Liver (tissue), 9 donors: ENCODE results near the gene UPK3A. TPM values are rescaled to one million over a fixed set of nuclear protein-coding genes. Genes with fewer than 3 reads are reported as not detected.

Experiments used
- DNase-seq: peaks from one replicate; pipeline ENCODE4 v3.0.0-alpha.2; 2017; ENCODE audit warnings: low spot score
- H3K27ac ChIP-seq, 2 donors: one replicate each; pipeline ENCODE4 v1.7.0; 2013; ENCODE audit warnings: inconsistent platforms in 2 of 2, low read length in 2 of 2, control low read depth in 1 of 2, low read depth in 1 of 2, mild to moderate bottlenecking in 1 of 2
- H3K27me3 ChIP-seq, 4 donors: one replicate each; pipeline versions ENCODE4 v1.6.1 to v1.7.0; 2013; ENCODE audit warnings: low read length in 3 of 4, inconsistent platforms in 1 of 4, mild to moderate bottlenecking in 1 of 4, moderate library complexity in 1 of 4; ENCODE audit not compliant: control insufficient read depth in 4 of 4, insufficient read depth in 4 of 4
- H3K36me3 ChIP-seq, 4 donors: one replicate each; pipeline versions ENCODE4 v1.6.1 to v1.7.0; 2013; ENCODE audit warnings: low read length in 3 of 4, mild to moderate bottlenecking in 3 of 4, low read depth in 1 of 4, moderate library complexity in 1 of 4; ENCODE audit not compliant: control insufficient read depth in 4 of 4, insufficient read depth in 3 of 4
- H3K4me1 ChIP-seq, 4 donors: one replicate each; pipeline versions ENCODE4 v1.6.1 to v1.7.0; 2013; ENCODE audit warnings: low read length in 3 of 4, mild to moderate bottlenecking in 3 of 4, moderate library complexity in 1 of 4; ENCODE audit not compliant: control insufficient read depth in 4 of 4, insufficient read depth in 4 of 4
- H3K4me3 ChIP-seq, 3 donors: one replicate each; pipeline versions ENCODE4 v1.6.1 to v1.7.0; 2013; ENCODE audit warnings: low read length in 3 of 3, control low read depth in 1 of 3, low read depth in 1 of 3, mild to moderate bottlenecking in 1 of 3
- H3K9ac ChIP-seq, 2 donors: one replicate each; pipeline ENCODE4 v1.7.0; 2013; ENCODE audit warnings: low read length in 2 of 2, mild to moderate bottlenecking in 2 of 2, moderate library complexity in 2 of 2, control low read depth in 1 of 2, low read depth in 1 of 2
- H3K9me3 ChIP-seq, 4 donors: one replicate each; pipeline versions ENCODE4 v1.6.1 to v1.7.0; 2013; ENCODE audit warnings: low read length in 3 of 4; ENCODE audit not compliant: control insufficient read depth in 4 of 4
- FOXA2 ChIP-seq: IDR thresholded peaks from 2 replicates; pipeline ENCODE4 v1.6.1; 2016; ENCODE audit warnings: antibody characterized with exemption
- GABPA ChIP-seq, 2 donors: IDR thresholded peaks in 1 of 2; conservative IDR thresholded peaks in 1 of 2; 2 replicates each; pipeline ENCODE4 v1.6.1; 2016; ENCODE audit warnings: antibody characterized with exemption in 2 of 2, mild to moderate bottlenecking in 1 of 2, moderate library complexity in 1 of 2
- HNF4A ChIP-seq, 2 donors: conservative IDR thresholded peaks; 2 replicates each; pipeline ENCODE4 v1.6.1; 2016; ENCODE audit warnings: antibody characterized with exemption in 2 of 2, mild to moderate bottlenecking in 2 of 2
- HNF4G ChIP-seq: IDR thresholded peaks from 2 replicates; pipeline ENCODE4 v1.6.1; 2016; ENCODE audit warnings: antibody characterized with exemption
- JUND ChIP-seq, 2 donors: IDR thresholded peaks; 2 replicates each; pipeline ENCODE4 v1.6.1; 2016; ENCODE audit warnings: antibody characterized with exemption in 2 of 2
- MAX ChIP-seq: IDR thresholded peaks from 2 replicates; pipeline ENCODE4 v1.6.1; 2016; ENCODE audit warnings: antibody characterized with exemption
- RAD21 ChIP-seq, 2 donors: IDR thresholded peaks; 2 replicates each; pipeline ENCODE4 v1.6.1; 2016; ENCODE audit warnings: antibody characterized with exemption in 2 of 2, mild to moderate bottlenecking in 2 of 2
- REST ChIP-seq: IDR thresholded peaks from 2 replicates; pipeline ENCODE4 v1.6.1; 2016; ENCODE audit warnings: antibody characterized with exemption, mild to moderate bottlenecking
- RXRA ChIP-seq, 2 donors: IDR thresholded peaks; 2 replicates each; pipeline ENCODE4 v1.6.1; 2017 to 2018; ENCODE audit warnings: antibody characterized with exemption in 2 of 2, mild to moderate bottlenecking in 1 of 2
- SP1 ChIP-seq: IDR thresholded peaks from 2 replicates; pipeline ENCODE4 v1.6.1; 2018; ENCODE audit warnings: antibody characterized with exemption, mild to moderate bottlenecking
- TAF1 ChIP-seq: conservative IDR thresholded peaks from 2 replicates; pipeline ENCODE4 v1.6.1; 2016; ENCODE audit warnings: antibody characterized with exemption, mild to moderate bottlenecking
- YY1 ChIP-seq: IDR thresholded peaks from 2 replicates; pipeline ENCODE4 v1.6.1; 2016; ENCODE audit warnings: antibody characterized with exemption, mild to moderate bottlenecking
- WGBS: extraction: QIAGEN DNeasy Blood & Tissue Kit; methylation state at CpG from one replicate; pipeline ENCODE4 v1.1.7; 2013; 5-methylcytosine and 5-hydroxymethylcytosine counted together
- polyA plus RNA-seq, 2 donors: library from polyadenylated mRNA; stranded (reverse) in 1 of 2; unstranded in 1 of 2; fragments of 200-250 nt in 1 of 2; fragments of >200 nt in 1 of 2; fragmentation: Nextera tagmentation in 1 of 2; extraction: Ambion mirVana in 1 of 2; gene quantifications; one replicate each; pipeline versions ENCODE4 v1.2.1 to v1.2.3, GENCODE V29; 2013 to 2015
- total RNA-seq, 2 donors: library from RNA; depleted of rRNA; stranded (reverse); fragments of >200 nt; gene quantifications; one replicate each; pipeline ENCODE4 v1.2.3, GENCODE V29; 2014
- TF ChIP-seq, protein P1 (sequence below): IDR thresholded peaks from 2 replicates; pipeline ENCODE4 v1.6.1; 2016; ENCODE audit warnings: antibody characterized with exemption
- TF ChIP-seq, protein P2 (sequence below): fragments of 150-350 bp; IDR thresholded peaks from 2 replicates; pipeline ENCODE4 v1.5.1; 2017; ENCODE audit warnings: improper control_type of control experiment, low read depth, low read length; ENCODE audit not compliant: missing input control
- donor health status: healthy.
- donor health status: healthy.
- donor health status: healthy.
- donor health status: healthy.
- donor health status: healthy.

Gene UPK3A
- total and polyA plus RNA-seq, 4 donors = 0.42 TPM; not detected in 3

DNA sequence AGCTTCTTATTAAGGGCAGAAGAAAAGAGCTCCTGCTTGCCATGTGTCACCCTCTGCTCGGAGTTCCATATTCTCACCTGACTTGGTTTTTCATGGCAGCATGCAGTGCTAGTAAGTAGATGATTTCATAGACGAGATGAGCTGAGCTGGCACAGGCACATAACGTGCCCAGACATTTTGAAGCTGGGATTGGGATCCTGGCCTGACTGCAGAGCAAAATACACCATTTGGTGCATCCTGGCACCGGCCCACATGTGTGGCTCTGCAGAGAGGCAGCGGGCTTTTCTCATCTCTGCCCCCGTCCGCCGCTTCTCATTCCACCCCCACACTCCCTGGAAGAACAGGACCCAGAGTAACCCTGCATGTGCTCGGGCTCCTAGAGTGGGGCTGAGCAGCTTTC lies 49.8 kb downstream of the UPK3A start:
- no peak for DNase-seq
- H3K9me3 ChIP-seq = no peaks in the 10 kb centered on the region
- H3K4me1 ChIP-seq = peaks cover 8 to 39% (median 31%) of the 10 kb centered on the region in 4 donors
- WGBS = 58% methylated on average over 9 of the region's 9 CpGs
- peak overlapping the region; percentile 37 to 66 for H3K27ac ChIP-seq
- H3K27me3 ChIP-seq = no peaks in the 10 kb centered on the region
- peaks cover 0 to 4% (median 2%) of the 10 kb centered on the region in 4 donors for H3K36me3 ChIP-seq
- TF ChIP-seq, protein P1, sequence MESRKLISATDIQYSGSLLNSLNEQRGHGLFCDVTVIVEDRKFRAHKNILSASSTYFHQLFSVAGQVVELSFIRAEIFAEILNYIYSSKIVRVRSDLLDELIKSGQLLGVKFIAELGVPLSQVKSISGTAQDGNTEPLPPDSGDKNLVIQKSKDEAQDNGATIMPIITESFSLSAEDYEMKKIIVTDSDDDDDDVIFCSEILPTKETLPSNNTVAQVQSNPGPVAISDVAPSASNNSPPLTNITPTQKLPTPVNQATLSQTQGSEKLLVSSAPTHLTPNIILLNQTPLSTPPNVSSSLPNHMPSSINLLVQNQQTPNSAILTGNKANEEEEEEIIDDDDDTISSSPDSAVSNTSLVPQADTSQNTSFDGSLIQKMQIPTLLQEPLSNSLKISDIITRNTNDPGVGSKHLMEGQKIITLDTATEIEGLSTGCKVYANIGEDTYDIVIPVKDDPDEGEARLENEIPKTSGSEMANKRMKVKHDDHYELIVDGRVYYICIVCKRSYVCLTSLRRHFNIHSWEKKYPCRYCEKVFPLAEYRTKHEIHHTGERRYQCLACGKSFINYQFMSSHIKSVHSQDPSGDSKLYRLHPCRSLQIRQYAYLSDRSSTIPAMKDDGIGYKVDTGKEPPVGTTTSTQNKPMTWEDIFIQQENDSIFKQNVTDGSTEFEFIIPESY = no peak
- TF ChIP-seq YY1 (no peak), RXRA (IDR thresholded peaks at IDR 0.05) (no peak), GABPA (IDR thresholded peaks at IDR 0.05 in 1 of 2, conservative IDR thresholded peaks at IDR 0.05 in 1 of 2) (no peak)
- H3K4me3 ChIP-seq = no peak overlapping the region
- H3K9ac ChIP-seq = no peak overlapping the region

GRCh38 chr22:45335021-45335818 lies 50.5 kb downstream of the UPK3A start:
- no peak overlapping the region for H3K4me3 ChIP-seq
- peaks cover 0 to 8% (median 2%) of the 10 kb centered on the region in 4 donors for H3K36me3 ChIP-seq
- no peaks in the 10 kb centered on the region for H3K9me3 ChIP-seq
- peak overlapping the region; percentile 37 to 66 for H3K27ac ChIP-seq
- peak; percentile 59 to 73 for TF ChIP-seq RXRA (IDR thresholded peaks at IDR 0.05)
- TF ChIP-seq SP1 = peak; percentile 47
- TF ChIP-seq REST = peak; percentile 38
- no peak for TF ChIP-seq TAF1
- TF ChIP-seq FOXA2 = peak; percentile 25
- TF ChIP-seq HNF4A (conservative IDR thresholded peaks at IDR 0.05) = peak; percentile 52 to 72
- TF ChIP-seq HNF4G = no peak
- peak; percentile 45 to 71 for TF ChIP-seq RAD21 (IDR thresholded peaks at IDR 0.05)
- TF ChIP-seq, protein P2, sequence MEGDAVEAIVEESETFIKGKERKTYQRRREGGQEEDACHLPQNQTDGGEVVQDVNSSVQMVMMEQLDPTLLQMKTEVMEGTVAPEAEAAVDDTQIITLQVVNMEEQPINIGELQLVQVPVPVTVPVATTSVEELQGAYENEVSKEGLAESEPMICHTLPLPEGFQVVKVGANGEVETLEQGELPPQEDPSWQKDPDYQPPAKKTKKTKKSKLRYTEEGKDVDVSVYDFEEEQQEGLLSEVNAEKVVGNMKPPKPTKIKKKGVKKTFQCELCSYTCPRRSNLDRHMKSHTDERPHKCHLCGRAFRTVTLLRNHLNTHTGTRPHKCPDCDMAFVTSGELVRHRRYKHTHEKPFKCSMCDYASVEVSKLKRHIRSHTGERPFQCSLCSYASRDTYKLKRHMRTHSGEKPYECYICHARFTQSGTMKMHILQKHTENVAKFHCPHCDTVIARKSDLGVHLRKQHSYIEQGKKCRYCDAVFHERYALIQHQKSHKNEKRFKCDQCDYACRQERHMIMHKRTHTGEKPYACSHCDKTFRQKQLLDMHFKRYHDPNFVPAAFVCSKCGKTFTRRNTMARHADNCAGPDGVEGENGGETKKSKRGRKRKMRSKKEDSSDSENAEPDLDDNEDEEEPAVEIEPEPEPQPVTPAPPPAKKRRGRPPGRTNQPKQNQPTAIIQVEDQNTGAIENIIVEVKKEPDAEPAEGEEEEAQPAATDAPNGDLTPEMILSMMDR = peak; percentile 48
- TF ChIP-seq JUND (IDR thresholded peaks at IDR 0.05) = peak in 1 of 2 donors; percentile 33
- TF ChIP-seq GABPA (IDR thresholded peaks at IDR 0.05 in 1 of 2, conservative IDR thresholded peaks at IDR 0.05 in 1 of 2) = no peak
- TF ChIP-seq YY1 = peak; percentile 71
- TF ChIP-seq MAX = peak; percentile 71
- no peak for DNase-seq
- H3K9ac ChIP-seq = no peak overlapping the region
- H3K4me1 ChIP-seq = peaks cover 7 to 36% (median 31%) of the 10 kb centered on the region in 4 donors
- H3K27me3 ChIP-seq = no peaks in the 10 kb centered on the region
- 35% methylated on average over 26 of the region's 26 CpGs for WGBS
